Testis (tissue), 3 donors: Measurements from ENCODE around the gene CD7. TPM values are rescaled to one million over a fixed set of nuclear protein-coding genes. Genes with fewer than 3 reads are reported as not detected.

Experiments used
- DNase-seq: peaks from one replicate; pipeline ENCODE4 v3.0.0-alpha.2; 2019
- H3K27ac ChIP-seq, 2 donors: fragments of 200-600 bp; sonication (generic); one replicate each; pipeline ENCODE4 v1.5.1; 2019
- H3K27me3 ChIP-seq: fragments of 200-600 bp; sonication (generic); one replicate; pipeline ENCODE4 v1.5.1; 2019
- H3K36me3 ChIP-seq: fragments of 200-600 bp; sonication (generic); one replicate; pipeline ENCODE4 v1.5.1; 2017; ENCODE audit warnings: low read depth; ENCODE audit errors: missing control alignments
- H3K4me1 ChIP-seq: fragments of 200-600 bp; sonication (generic); one replicate; pipeline ENCODE4 v1.5.1; 2019
- H3K4me3 ChIP-seq, 2 donors: fragments of 200-600 bp; sonication (generic); one replicate each; pipeline ENCODE4 v1.5.1; 2017 to 2019
- H3K9me3 ChIP-seq: fragments of 200-600 bp; sonication (generic); one replicate; pipeline ENCODE4 v1.5.1; 2017
- CTCF ChIP-seq, 3 experiments: fragments of 450-650 bp in 2 of 3; fragments of 200-600 bp in 1 of 3; sonication (generic) in 1 of 3; IDR thresholded peaks; one replicate each; pipeline ENCODE4 v1.5.1; 2016 to 2019; ENCODE audit warnings: antibody characterized with exemption in 3 of 3, mild to moderate bottlenecking in 2 of 3, moderate library complexity in 1 of 3
- POLR2A ChIP-seq: fragments of 450-650 bp; IDR thresholded peaks from one replicate; pipeline ENCODE4 v1.6.1; 2017; ENCODE audit warnings: antibody characterized with exemption, mild to moderate bottlenecking, moderate library complexity
- WGBS, 2 donors: methylation state at CpG; one replicate each; pipeline ENCODE4 v1.1.5; 2018; 5-methylcytosine and 5-hydroxymethylcytosine counted together
- intact Hi-C: fragments of 100-400 bp; cut with DNase I; formaldehyde crosslinking; loops from one replicate; pipeline ENCODE4 v1.15.1; 2023; ENCODE audit warnings: low total_unique reads
- polyA plus RNA-seq: library from polyadenylated mRNA; stranded (reverse); fragments of 350-450 nt; fragmentation: Illumina TruSeq; extraction: RNeasy Lipid Tissue Mini Kit (QIAGEN cat#74804); gene quantifications from one replicate; pipeline ENCODE4 v1.2.3, GENCODE V29; 2014; ENCODE audit warnings: low read depth, low replicate concordance; ENCODE audit not compliant: insufficient read depth
- total RNA-seq, 2 donors: library from RNA; depleted of rRNA; stranded (reverse); fragments of >200 nt; gene quantifications; one replicate each; pipeline ENCODE4 v1.2.3, GENCODE V29; 2016

The CD7 gene
- total and polyA plus RNA-seq, 3 donors from 2014 or later = 0.55 to 3.0 (median 2.3) TPM

GRCh38 chr17:82333279-82334171 is 16.1 kb upstream of the CD7 start, which contains the start of gene SECTM1:
Gene SECTM1, minus strand, starts transcription at chr17:82333766. Its CDS starts 6,526 bp downstream, at chr17:82327240.
- 1% methylated on average over 55 to 75 of the region's 90 CpGs for WGBS, 2 donors
- TF ChIP-seq POLR2A (no peak), CTCF (IDR thresholded peaks at IDR 0.05) (no peak)
- Histone ChIP-seq H3K27me3 (no peaks in the 10 kb centered on the region), H3K27ac (peak within 1 kb of the TSS; percentile 41 to 78), H3K9me3 (no peaks in the 10 kb centered on the region), H3K36me3 (no peaks in the 10 kb centered on the region), H3K4me3 (peak within 1 kb of the TSS; percentile 44 to 68), H3K4me1 (peaks cover 27% of the 10 kb centered on the region)
- intact Hi-C loops = no loop called here
- peak; percentile 71 for DNase-seq

GRCh38 chr17:82332669-82333278 is 15.4 kb upstream of the CD7 start:
- peak overlapping the region in 1 of 2 donors; percentile 41 for H3K27ac ChIP-seq
- H3K27me3 ChIP-seq = no peaks in the 10 kb centered on the region
- H3K4me3 ChIP-seq = peak overlapping the region; percentile 44 to 68
- 12 to 20% methylated on average over 2 to 31 of the region's 32 CpGs for WGBS, 2 donors
- no peak for TF ChIP-seq CTCF (IDR thresholded peaks at IDR 0.05)
- no peak for TF ChIP-seq POLR2A
- DNase-seq = peak; percentile 53
- H3K4me1 ChIP-seq = peaks cover 27% of the 10 kb centered on the region
- H3K36me3 ChIP-seq = no peaks in the 10 kb centered on the region
- intact Hi-C loops = no loop called here
- no peaks in the 10 kb centered on the region for H3K9me3 ChIP-seq

- intact Hi-C loops = no loop called here
- no peaks in the 10 kb centered on the region for H3K36me3 ChIP-seq
- no peaks in the 10 kb centered on the region for H3K9me3 ChIP-seq
- H3K27ac ChIP-seq = no peak overlapping the region
- no peak overlapping the region for H3K4me3 ChIP-seq
- 90 to 94% methylated on average over 25 of the region's 25 CpGs for WGBS, 2 donors
- no peak for DNase-seq
- no peaks in the 10 kb centered on the region for H3K27me3 ChIP-seq
- TF ChIP-seq CTCF (IDR thresholded peaks at IDR 0.05) (no peak), POLR2A (no peak)
- peaks cover 27% of the 10 kb centered on the region for H3K4me1 ChIP-seq
These were observed 14.0 kb upstream of the CD7 start for GRCh38 chr17:82331345-82331939.

GRCh38 chr17:82330322-82331239 is 13.2 kb upstream of the CD7 start:
- Histone ChIP-seq H3K27ac (no peak overlapping the region), H3K4me3 (no peak overlapping the region), H3K27me3 (no peaks in the 10 kb centered on the region), H3K9me3 (no peaks in the 10 kb centered on the region), H3K36me3 (no peaks in the 10 kb centered on the region), H3K4me1 (peaks cover 27% of the 10 kb centered on the region)
- intact Hi-C loops = no loop called here
- peak; percentile 44 for DNase-seq
- no peak for TF ChIP-seq POLR2A
- TF ChIP-seq CTCF (IDR thresholded peaks at IDR 0.05) = no peak
- WGBS, 2 donors = 57 to 78% methylated on average over 17 to 28 of the region's 28 CpGs
